ENCODE measurements around the gene HIGD1A. TPM values are rescaled to one million over a fixed set of nuclear protein-coding genes. Genes with fewer than 3 reads are reported as not detected.

HIGD1A gene
- total RNA-seq, 1 experiment from 2014 or later, result 80.7 TPM

GRCh38 chr3:42829628-42830436 is 25.5 kb upstream of the HIGD1A start:
- CTCF ChIA-PET, result interaction anchor here (0.6 to 2.1 kb wide), 46 partner anchors 8 to 600 kb away, joined by 3 to 55 read pairs (median 6); partner anchors contain the start of genes HIGD1A and SEC22C
- no peak overlapping the region for H3K27ac Mint-ChIP-seq

More at GRCh38 chr3:42829628-42830436, 25.5 kb upstream of the HIGD1A start:
- Mint-ChIP-seq H3K9me3 (no peaks in the 10 kb centered on the region), H3K27me3 (ENCODE audit: low read depth) (no peaks in the 10 kb centered on the region), H3K4me1 (peaks cover 12% of the 10 kb centered on the region), H3K36me3 (no peaks in the 10 kb centered on the region), H3K4me3 (no peak overlapping the region)
- DNase-seq (ENCODE audit: low spot score), result no peak
- ATAC-seq, result no peak
- TF ChIP-seq, protein P1, sequence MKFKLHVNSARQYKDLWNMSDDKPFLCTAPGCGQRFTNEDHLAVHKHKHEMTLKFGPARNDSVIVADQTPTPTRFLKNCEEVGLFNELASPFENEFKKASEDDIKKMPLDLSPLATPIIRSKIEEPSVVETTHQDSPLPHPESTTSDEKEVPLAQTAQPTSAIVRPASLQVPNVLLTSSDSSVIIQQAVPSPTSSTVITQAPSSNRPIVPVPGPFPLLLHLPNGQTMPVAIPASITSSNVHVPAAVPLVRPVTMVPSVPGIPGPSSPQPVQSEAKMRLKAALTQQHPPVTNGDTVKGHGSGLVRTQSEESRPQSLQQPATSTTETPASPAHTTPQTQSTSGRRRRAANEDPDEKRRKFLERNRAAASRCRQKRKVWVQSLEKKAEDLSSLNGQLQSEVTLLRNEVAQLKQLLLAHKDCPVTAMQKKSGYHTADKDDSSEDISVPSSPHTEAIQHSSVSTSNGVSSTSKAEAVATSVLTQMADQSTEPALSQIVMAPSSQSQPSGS (CRISPR knock-in tag; IDR thresholded peaks at IDR 0.05; ENCODE audit: borderline replicate concordance, low read depth), result no peak
- TF ChIP-seq ZBTB21 (CRISPR knock-in tag; IDR thresholded peaks at IDR 0.05; ENCODE audit: borderline replicate concordance), result no peak
- no peak for TF ChIP-seq ZNF138 (CRISPR knock-in tag; conservative IDR thresholded peaks at IDR 0.05)
- TF ChIP-seq, protein P2, sequence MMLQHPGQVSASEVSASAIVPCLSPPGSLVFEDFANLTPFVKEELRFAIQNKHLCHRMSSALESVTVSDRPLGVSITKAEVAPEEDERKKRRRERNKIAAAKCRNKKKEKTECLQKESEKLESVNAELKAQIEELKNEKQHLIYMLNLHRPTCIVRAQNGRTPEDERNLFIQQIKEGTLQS (CRISPR knock-in tag; conservative IDR thresholded peaks at IDR 0.05), result no peak
- no peak for TF ChIP-seq ATF1 (CRISPR knock-in tag; IDR thresholded peaks at IDR 0.05)
- TF ChIP-seq, protein P3, sequence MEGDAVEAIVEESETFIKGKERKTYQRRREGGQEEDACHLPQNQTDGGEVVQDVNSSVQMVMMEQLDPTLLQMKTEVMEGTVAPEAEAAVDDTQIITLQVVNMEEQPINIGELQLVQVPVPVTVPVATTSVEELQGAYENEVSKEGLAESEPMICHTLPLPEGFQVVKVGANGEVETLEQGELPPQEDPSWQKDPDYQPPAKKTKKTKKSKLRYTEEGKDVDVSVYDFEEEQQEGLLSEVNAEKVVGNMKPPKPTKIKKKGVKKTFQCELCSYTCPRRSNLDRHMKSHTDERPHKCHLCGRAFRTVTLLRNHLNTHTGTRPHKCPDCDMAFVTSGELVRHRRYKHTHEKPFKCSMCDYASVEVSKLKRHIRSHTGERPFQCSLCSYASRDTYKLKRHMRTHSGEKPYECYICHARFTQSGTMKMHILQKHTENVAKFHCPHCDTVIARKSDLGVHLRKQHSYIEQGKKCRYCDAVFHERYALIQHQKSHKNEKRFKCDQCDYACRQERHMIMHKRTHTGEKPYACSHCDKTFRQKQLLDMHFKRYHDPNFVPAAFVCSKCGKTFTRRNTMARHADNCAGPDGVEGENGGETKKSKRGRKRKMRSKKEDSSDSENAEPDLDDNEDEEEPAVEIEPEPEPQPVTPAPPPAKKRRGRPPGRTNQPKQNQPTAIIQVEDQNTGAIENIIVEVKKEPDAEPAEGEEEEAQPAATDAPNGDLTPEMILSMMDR (IDR thresholded peaks at IDR 0.05), result no peak; the same call in 1 of the 2 replicates
- no peak for TF ChIP-seq PRDM15 (CRISPR knock-in tag; IDR thresholded peaks at IDR 0.05)
- no peak for TF ChIP-seq NFE2L1 (CRISPR knock-in tag; IDR thresholded peaks at IDR 0.05)
- TF ChIP-seq ZMAT4 (CRISPR knock-in tag; IDR thresholded peaks at IDR 0.05), result no peak
- TF ChIP-seq NR3C1 (CRISPR knock-in tag; conservative IDR thresholded peaks at IDR 0.05; ENCODE audit: low read depth), result no peak
- TF ChIP-seq NR1H2 (CRISPR knock-in tag; IDR thresholded peaks at IDR 0.05), result no peak
- TF ChIP-seq, protein P4, sequence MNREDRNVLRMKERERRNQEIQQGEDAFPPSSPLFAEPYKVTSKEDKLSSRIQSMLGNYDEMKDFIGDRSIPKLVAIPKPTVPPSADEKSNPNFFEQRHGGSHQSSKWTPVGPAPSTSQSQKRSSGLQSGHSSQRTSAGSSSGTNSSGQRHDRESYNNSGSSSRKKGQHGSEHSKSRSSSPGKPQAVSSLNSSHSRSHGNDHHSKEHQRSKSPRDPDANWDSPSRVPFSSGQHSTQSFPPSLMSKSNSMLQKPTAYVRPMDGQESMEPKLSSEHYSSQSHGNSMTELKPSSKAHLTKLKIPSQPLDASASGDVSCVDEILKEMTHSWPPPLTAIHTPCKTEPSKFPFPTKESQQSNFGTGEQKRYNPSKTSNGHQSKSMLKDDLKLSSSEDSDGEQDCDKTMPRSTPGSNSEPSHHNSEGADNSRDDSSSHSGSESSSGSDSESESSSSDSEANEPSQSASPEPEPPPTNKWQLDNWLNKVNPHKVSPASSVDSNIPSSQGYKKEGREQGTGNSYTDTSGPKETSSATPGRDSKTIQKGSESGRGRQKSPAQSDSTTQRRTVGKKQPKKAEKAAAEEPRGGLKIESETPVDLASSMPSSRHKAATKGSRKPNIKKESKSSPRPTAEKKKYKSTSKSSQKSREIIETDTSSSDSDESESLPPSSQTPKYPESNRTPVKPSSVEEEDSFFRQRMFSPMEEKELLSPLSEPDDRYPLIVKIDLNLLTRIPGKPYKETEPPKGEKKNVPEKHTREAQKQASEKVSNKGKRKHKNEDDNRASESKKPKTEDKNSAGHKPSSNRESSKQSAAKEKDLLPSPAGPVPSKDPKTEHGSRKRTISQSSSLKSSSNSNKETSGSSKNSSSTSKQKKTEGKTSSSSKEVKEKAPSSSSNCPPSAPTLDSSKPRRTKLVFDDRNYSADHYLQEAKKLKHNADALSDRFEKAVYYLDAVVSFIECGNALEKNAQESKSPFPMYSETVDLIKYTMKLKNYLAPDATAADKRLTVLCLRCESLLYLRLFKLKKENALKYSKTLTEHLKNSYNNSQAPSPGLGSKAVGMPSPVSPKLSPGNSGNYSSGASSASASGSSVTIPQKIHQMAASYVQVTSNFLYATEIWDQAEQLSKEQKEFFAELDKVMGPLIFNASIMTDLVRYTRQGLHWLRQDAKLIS (CRISPR knock-in tag; IDR thresholded peaks at IDR 0.05; ENCODE audit: borderline replicate concordance), result no peak
- TF ChIP-seq, protein P5, sequence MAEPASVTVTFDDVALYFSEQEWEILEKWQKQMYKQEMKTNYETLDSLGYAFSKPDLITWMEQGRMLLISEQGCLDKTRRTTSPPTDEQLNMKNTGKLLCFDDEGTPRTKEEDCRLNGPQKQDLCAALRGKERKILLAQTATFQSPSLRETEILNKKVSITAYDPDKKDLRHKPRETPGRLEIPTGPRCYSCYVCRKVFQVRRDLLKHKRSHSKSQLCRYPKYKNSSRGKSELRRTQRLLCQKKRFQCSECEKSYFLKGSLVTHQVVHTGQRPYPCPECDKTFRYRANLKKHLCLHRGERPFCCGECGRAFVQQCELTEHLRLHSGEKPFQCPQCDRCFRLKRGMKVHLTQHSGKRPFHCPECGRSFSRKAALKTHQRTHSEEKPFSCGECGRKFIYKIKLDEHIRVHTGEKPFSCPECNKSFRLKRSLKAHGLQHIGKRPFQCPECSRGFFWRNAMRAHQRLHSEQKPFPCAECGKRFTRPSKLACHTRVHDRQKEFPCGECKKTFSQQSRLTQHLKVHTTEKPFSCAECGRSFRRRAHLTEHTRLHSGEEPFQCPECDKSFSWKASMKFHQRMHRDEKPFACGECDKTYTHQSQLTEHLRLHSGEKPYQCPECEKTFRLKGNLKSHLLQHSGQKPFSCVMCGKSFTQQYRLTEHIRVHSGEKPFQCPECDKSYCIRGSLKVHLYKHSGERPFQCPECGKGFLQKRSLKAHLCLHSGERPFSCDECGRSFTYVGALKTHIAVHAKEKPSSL (CRISPR knock-in tag; conservative IDR thresholded peaks at IDR 0.05), result no peak
- no peak for TF ChIP-seq TP53 (CRISPR knock-in tag; IDR thresholded peaks at IDR 0.05)
- POLR2A ChIA-PET, result interaction anchor here (0.7 to 1.0 kb wide), 3 partner anchors 10 to 80 kb away, joined by 3 to 5 read pairs (median 3); no protein-coding TSS in a partner anchor
